Spleen (tissue), 13 donors: Measurements from ENCODE around the gene C15orf39. TPM values are rescaled to one million over a fixed set of nuclear protein-coding genes. Genes with fewer than 3 reads are reported as not detected.

Source experiments
- DNase-seq: peaks from one replicate; pipeline ENCODE4 v3.0.0-alpha.2; 2020
- H3K27ac ChIP-seq, 8 donors: fragments of 200-600 bp; sonication (generic) in 7 of 8; 1 replicate in 4 of 8; 2 replicates in 4 of 8; pipeline versions ENCODE4 v1.5.0 to v1.8.0; 2016 to 2021; ENCODE audit warnings: inconsistent platforms in 4 of 8, mild to moderate bottlenecking in 4 of 8, moderate library complexity in 1 of 8
- H3K27me3 ChIP-seq, 7 donors: fragments of 200-600 bp; sonication (generic) in 6 of 7; replicated peaks in 1 of 7; 1 replicate in 4 of 7; 2 replicates in 3 of 7; pipeline versions ENCODE4 v1.5.0 to v1.8.0; 2016 to 2021; ENCODE audit warnings: inconsistent platforms in 3 of 7, mild to moderate bottlenecking in 1 of 7
- H3K36me3 ChIP-seq, 6 donors: fragments of 200-600 bp; sonication (generic) in 5 of 6; 1 replicate in 4 of 6; 2 replicates in 2 of 6; pipeline versions ENCODE4 v1.5.0 to v1.8.0; 2016 to 2021; ENCODE audit warnings: inconsistent platforms in 2 of 6
- H3K4me1 ChIP-seq, 6 donors: fragments of 200-600 bp; sonication (generic) in 5 of 6; 1 replicate in 3 of 6; 2 replicates in 3 of 6; pipeline versions ENCODE4 v1.5.0 to v1.8.0; 2016 to 2021; ENCODE audit warnings: inconsistent platforms in 3 of 6
- H3K4me3 ChIP-seq, 8 donors: fragments of 200-600 bp; sonication (generic) in 7 of 8; 1 replicate in 4 of 8; 2 replicates in 4 of 8; pipeline versions ENCODE4 v1.5.0 to v1.8.0; 2016 to 2021; ENCODE audit warnings: inconsistent platforms in 4 of 8, mild to moderate bottlenecking in 4 of 8, moderate library complexity in 2 of 8
- H3K9me3 ChIP-seq, 8 donors: fragments of 200-600 bp; sonication (generic) in 7 of 8; 1 replicate in 4 of 8; 2 replicates in 4 of 8; pipeline versions ENCODE4 v1.5.0 to v1.8.0; 2016 to 2021; ENCODE audit warnings: inconsistent platforms in 4 of 8
- CTCF ChIP-seq, 11 experiments: fragments of 200-600 bp in 7 of 11; fragments of 450-650 bp in 4 of 11; sonication (generic) in 4 of 11; IDR thresholded peaks in 8 of 11; conservative IDR thresholded peaks in 3 of 11; 1 replicate in 7 of 11; 2 replicates in 4 of 11; pipeline versions ENCODE4 v1.4.0 to v1.8.0; 2016 to 2021; ENCODE audit warnings: antibody characterized with exemption in 11 of 11, inconsistent platforms in 4 of 11, mild to moderate bottlenecking in 1 of 11
- POLR2A ChIP-seq, 3 donors: fragments of 450-650 bp; IDR thresholded peaks; one replicate each; pipeline ENCODE4 v1.5.1; 2017; ENCODE audit warnings: antibody characterized with exemption in 3 of 3, mild to moderate bottlenecking in 1 of 3
- POLR2AphosphoS5 ChIP-seq, 3 donors: sonication (generic); formaldehyde crosslinking; IDR thresholded peaks; one replicate each; pipeline ENCODE4 v1.5.1; 2017; ENCODE audit warnings: antibody characterized with exemption in 3 of 3
- WGBS, 5 donors: extraction: QIAGEN DNeasy Blood & Tissue Kit in 3 of 5; methylation state at CpG; one replicate each; pipeline versions ENCODE4 v1.1.5 to v1.1.7; 2013 to 2018; 5-methylcytosine and 5-hydroxymethylcytosine counted together
- intact Hi-C: fragments of 100-400 bp; cut with DNase I; formaldehyde crosslinking; loops from one replicate; pipeline ENCODE4 v1.15.0; 2023; ENCODE audit warnings: low total_unique reads
- long read RNA-seq, 2 donors: transcript quantifications; one replicate each; lab custom pipeline, GENCODE V29; 2026
- polyA plus RNA-seq, 3 donors: library from polyadenylated mRNA; stranded (reverse); fragments of 200-250 nt; gene quantifications; one replicate each; pipeline ENCODE4 v1.2.1, GENCODE V29; 2013
- total RNA-seq, 7 donors: library from RNA; depleted of rRNA in 3 of 7; stranded (reverse); fragments of >200 nt in 3 of 7; fragmentation: NEBNext Ultra II Directional in 4 of 7; extraction: Animal tissue kit (Norgen Biotek cat#: 25700) in 4 of 7; gene quantifications; one replicate each; pipeline versions ENCODE4 v1.1.0 to v1.2.1, GENCODE V29; 2016 to 2021
- donor health status: healthy with polysubstance abuse.
- donor health status: DM: no; HTN: no; CAD: no; lungs with moderate emphysema.
- donor health status: DM: no; HTN: no; CAD: no.
- donor health status: Bipolar disorder and iron deficiency.
- donor health status: healthy.
- donor health status: DM: no; HTN: no; CAD: no.
- donor health status: DM: yes; HTN: yes; CAD: no.

C15orf39 gene
- total RNA-seq (10 to 100 TPM; 56.0 to 70.2 (median 67.6) TPM), polyA plus RNA-seq (10 to 100 TPM in 1 of 3 donors, 1 to 10 TPM in 2; 6.9 to 19.3 (median 7.4) TPM)
- long read RNA-seq, donor 1, full-length matches to known transcripts: 10 of 34 reads
- long read RNA-seq, donor 1, partial matches to known transcripts: 24 of 34 reads
- long read RNA-seq, donor 1, other reads (novel, unspliced or antisense): 0 of 34 reads
- long read RNA-seq, donor 2, full-length matches to known transcripts: 17 of 25 reads
- long read RNA-seq, donor 2, partial matches to known transcripts: 8 of 25 reads
- long read RNA-seq, donor 2, other reads (novel, unspliced or antisense): 0 of 25 reads

- TF ChIP-seq POLR2AphosphoS5 (IDR thresholded peaks at IDR 0.05) (peak; percentile 99), CTCF (IDR thresholded peaks at IDR 0.05 in 8 of 11, conservative IDR thresholded peaks at IDR 0.05 in 3 of 11) (peak; percentile 58 to 99 (median 95)), POLR2A (IDR thresholded peaks at IDR 0.05) (peak; percentile 19 to 95 (median 88))
- Histone ChIP-seq H3K36me3 (peaks cover 0 to 17% (median 12%) of the 10 kb centered on the region in 6 donors), H3K4me3 (peak within 1 kb of the TSS; percentile 60 to 98 (median 93)), H3K4me1 (peaks cover 30 to 81% (median 53%) of the 10 kb centered on the region in 6 donors), H3K27ac (peak within 1 kb of the TSS; percentile 91 to 97 (median 96)), H3K9me3 (no peaks in the 10 kb centered on the region), H3K27me3 (no peaks in the 10 kb centered on the region)
- WGBS, 5 donors: 0 to 1% (median 0%) methylated on average over 23 to 84 of the region's 84 CpGs
- peak; percentile 95 for DNase-seq
- intact Hi-C loops: loop anchor here (5.0 to 10.0 kb wide), 2 partner anchors 159 to 427 kb away; no protein-coding TSS in a partner anchor
Measured at GRCh38 chr15:75201616-75202250, at the start of gene C15orf39. Gene C15orf39, plus strand, starts transcription at chr15:75201882. Its CDS starts 4,167 bp downstream, at chr15:75206049.

- H3K9me3 ChIP-seq: peaks cover 0 to 17% (median 14%) of the 10 kb centered on the region in 8 donors
- WGBS, 5 donors: 80 to 94% (median 87%) methylated on average over 2 of the region's 2 CpGs
- H3K4me3 ChIP-seq: no peak overlapping the region
- no peaks in the 10 kb centered on the region for H3K27me3 ChIP-seq
- TF ChIP-seq POLR2A (IDR thresholded peaks at IDR 0.05) (no peak), CTCF (IDR thresholded peaks at IDR 0.05 in 8 of 11, conservative IDR thresholded peaks at IDR 0.05 in 3 of 11) (no peak), POLR2AphosphoS5 (IDR thresholded peaks at IDR 0.05) (no peak)
- DNase-seq: no peak
- intact Hi-C loops: no loop called here
- H3K27ac ChIP-seq: peak overlapping the region in 5 of 8 donors; percentile 37 to 83 (median 70)
- peaks cover 0 to 55% (median 31%) of the 10 kb centered on the region in 6 donors for H3K4me1 ChIP-seq
- no peaks in the 10 kb centered on the region for H3K36me3 ChIP-seq
Measured at GRCh38 chr15:75152382-75153079, 49.2 kb upstream of the C15orf39 start.

GRCh38 chr15:75153087-75153486, 48.6 kb upstream of the C15orf39 start:
- no peak for DNase-seq
- Histone ChIP-seq H3K27me3 (no peaks in the 10 kb centered on the region), H3K27ac (peak overlapping the region in 6 of 8 donors; percentile 15 to 83 (median 56)), H3K9me3 (peaks cover 0 to 11% (median 8%) of the 10 kb centered on the region in 8 donors), H3K36me3 (no peaks in the 10 kb centered on the region), H3K4me1 (peaks cover 0 to 55% (median 31%) of the 10 kb centered on the region in 6 donors), H3K4me3 (no peak overlapping the region)
- 43 to 71% (median 48%) methylated on average over 4 of the region's 4 CpGs for WGBS, 5 donors
- TF ChIP-seq POLR2AphosphoS5 (IDR thresholded peaks at IDR 0.05) (no peak), POLR2A (IDR thresholded peaks at IDR 0.05) (no peak), CTCF (IDR thresholded peaks at IDR 0.05 in 8 of 11, conservative IDR thresholded peaks at IDR 0.05 in 3 of 11) (no peak)
- intact Hi-C loops: no loop called here
